ENCODE measurements around the gene CDK2AP2.

- no peak for TF ChIP-seq POLR2A (IDR thresholded peaks at IDR 0.05)
- no peak for TF ChIP-seq CTCF (IDR thresholded peaks at IDR 0.05)
Measured at GRCh38 chr11:67520856-67521824, 13.2 kb upstream of the CDK2AP2 start.

Data from suprapubic skin (tissue), 3 donors.